Measurements from ENCODE around the gene JARID2. TPM values are rescaled to one million over a fixed set of nuclear protein-coding genes. Genes with fewer than 3 reads are reported as not detected.
A peak's percentile ranks its signal among the peaks of the same experiment; 100 is the strongest.

Gene JARID2
- total and polyA plus RNA-seq, 2 of the 8 experiments (the other 6 are each of a cell fraction or from before 2014, with no cell fraction given), result 60.1 to 239 TPM

DNA sequence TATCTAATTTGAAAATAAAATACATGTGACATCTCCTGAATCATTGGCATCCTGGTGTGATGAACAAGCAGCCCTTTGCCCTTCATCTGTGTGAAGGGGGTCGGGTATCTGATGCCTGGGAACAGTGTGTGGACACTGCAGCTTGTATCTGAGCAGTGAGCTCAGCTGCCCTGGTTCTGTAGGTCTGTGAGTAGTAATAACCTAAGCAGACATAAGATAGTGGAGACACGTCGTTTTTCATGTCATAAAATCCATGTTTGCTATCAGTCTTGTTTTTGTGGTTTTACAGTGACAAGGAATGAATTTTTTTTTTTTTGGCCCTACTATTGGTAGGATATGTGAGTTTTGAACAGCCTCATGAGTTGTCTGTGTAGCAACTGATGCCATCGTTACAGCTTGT lies 133.0 kb downstream of the JARID2 start:
- peaks cover 52 to 78% of the 10 kb centered on the region in 2 experiments for H4K20me1 ChIP-seq (replicated peaks in 1 of 2; ENCODE audit: control insufficient read depth in 1 of 2, insufficient read depth in 2 of 2, low read length in 2 of 2)
- H3K4me2 ChIP-seq (ENCODE audit: insufficient read depth in 1 of 2, low read depth in 2 of 2, low read length in 2 of 2), result no peak overlapping the region; a peak in 1 of 4 replicates
- no peak overlapping the region for H3K18ac ChIP-seq (ENCODE audit: extremely low read depth, low read length)
- H3K4me1 ChIP-seq (replicated peaks in 1 of 4; ENCODE audit: control insufficient read depth in 3 of 4, insufficient read depth in 4 of 4, low read length in 3 of 4), result peaks cover 3 to 41% (median 14%) of the 10 kb centered on the region in 4 experiments; a peak in 5 of 7 replicates
- H3K14ac ChIP-seq (ENCODE audit: insufficient read length), result no peak overlapping the region
- no peak overlapping the region for H4K5ac ChIP-seq (ENCODE audit: insufficient read length, low read depth, low read length)
- H3K4ac ChIP-seq (replicated peaks; ENCODE audit: insufficient read length, low read depth, low read length), result no peak overlapping the region
- H2BK120ac ChIP-seq (replicated peaks; ENCODE audit: low read depth, low read length), result no peak overlapping the region
- ChIA-PET CTCF (ENCODE audit: partially characterized antibody) (interaction anchor here (0.6 to 1.8 kb wide), 2 partner anchors 11 to 129 kb away, joined by 3 to 7 read pairs; no protein-coding TSS in a partner anchor), POLR2A (ENCODE audit: partially characterized antibody) (interaction anchor here (0.9 to 2.0 kb wide), 3 partner anchors 11 to 24 kb away, joined by 3 to 4 read pairs (median 3); no protein-coding TSS in a partner anchor)
- peaks cover 90 to 100% of the 10 kb centered on the region in 2 experiments for H3K79me2 ChIP-seq (ENCODE audit: control insufficient read depth in 1 of 2, insufficient read depth in 2 of 2, low read length in 2 of 2)
- TF ChIP-seq POLR2AphosphoS5 (IDR thresholded peaks at IDR 0.05; ENCODE audit: low read depth, low read length), result peak; percentile 59; the same call in 1 of the 2 replicates
- no peak for TF ChIP-seq SIN3A (conservative IDR thresholded peaks at IDR 0.05 in 1 of 2, IDR thresholded peaks at IDR 0.05 in 1 of 2; ENCODE audit: low read depth in 1 of 2, low read length in 2 of 2)
- DNase-seq (ENCODE audit: low read depth in 1 of 2, low spot score in 2 of 2) (no peak), FAIRE-seq (no peak)
- no peak overlapping the region for H3K9ac ChIP-seq (replicated peaks in 1 of 4; ENCODE audit: extremely low read depth in 1 of 4, low read depth in 3 of 4, low read length in 3 of 4)
- no peak overlapping the region for H2BK5ac ChIP-seq (ENCODE audit: low read depth, low read length)
- H2BK20ac ChIP-seq (ENCODE audit: low read length), result no peak overlapping the region
- H2BK15ac ChIP-seq (ENCODE audit: low read length), result no peak overlapping the region
- H4K91ac ChIP-seq (replicated peaks; ENCODE audit: insufficient read length, low read length), result no peak overlapping the region
- no peaks in the 10 kb centered on the region for H3K27me3 ChIP-seq (replicated peaks in 1 of 4; ENCODE audit: control insufficient read depth in 3 of 4, extremely low read depth in 1 of 4, insufficient read depth in 3 of 4, low read length in 3 of 4)
- H3K23ac ChIP-seq (ENCODE audit: insufficient read length), result no peak overlapping the region
- 80% methylated on average over 4 of the region's 4 CpGs; no CpG with 5 or more reads in 1 of the 2 experiments for WGBS, 2 experiments (ENCODE audit: extremely low coverage in 1 of 2, insufficient coverage in 1 of 2, insufficient read length in 1 of 2, insufficient replicate concordance in 2 of 2, low coverage in 1 of 2, low lambda C conversion rate in 2 of 2, missing lambda C conversion rate in 1 of 2)
- H2AFZ ChIP-seq (ENCODE audit: low read length), result no peak overlapping the region
- H3K56ac ChIP-seq (replicated peaks; ENCODE audit: insufficient read length, low read depth, low read length), result no peak overlapping the region
- H3K79me1 ChIP-seq (ENCODE audit: low read depth, low read length), result peaks cover 6% of the 10 kb centered on the region; the same call in 1 of the 2 replicates
- H3K9me3 ChIP-seq (ENCODE audit: insufficient read depth in 2 of 2, low read depth in 1 of 2, low read length in 1 of 2), result no peaks in the 10 kb centered on the region
- H2BK12ac ChIP-seq (ENCODE audit: low read depth, low read length), result no peak overlapping the region
- H2AK5ac ChIP-seq (ENCODE audit: low read depth, low read length), result no peak overlapping the region
- no peak overlapping the region for H3K4me3 ChIP-seq (ENCODE audit: extremely low read depth in 1 of 4, insufficient read depth in 2 of 4, low read depth in 3 of 4, low read length in 4 of 4)
- no peaks in the 10 kb centered on the region for H3K23me2 ChIP-seq (ENCODE audit: low read depth, low read length)
- H4K8ac ChIP-seq (ENCODE audit: extremely low read depth, insufficient read depth, low read length), result no peak overlapping the region
- H3K36me3 ChIP-seq (ENCODE audit: control insufficient read depth in 2 of 4, insufficient read depth in 4 of 4, low read length in 3 of 4), result peaks cover 0 to 25% (median 9%) of the 10 kb centered on the region in 4 experiments; a peak in 4 of 8 replicates
- no peak overlapping the region for H3K27ac ChIP-seq (ENCODE audit: low read depth, low read length)
